Naive thymus-derived CD8-positive, alpha-beta T cell (primary cell): ENCODE measurements around the gene PNRC2. TPM values are rescaled to one million over a fixed set of nuclear protein-coding genes. Genes with fewer than 3 reads are reported as not detected.

Experiments
- ATAC-seq, 2 donors: fragments of 150-1000 bp; cut with Tn5 transposase in 1 of 2; sonication (Bioruptor Pico), chemical (Tn5 transposase) in 1 of 2; 1 replicate in 1 of 2; 2 replicates in 1 of 2; pipeline ENCODE4 v1.10.0; 2021; ENCODE audit warnings: mild to moderate bottlenecking in 2 of 2, moderate library complexity in 2 of 2
- POLR2A ChIA-PET: fragments of 350-600 bp; sonication (Branson Sonifier 250); formaldehyde crosslinking; loops from one replicate; lab custom pipeline; 2021; ENCODE audit warnings: antibody characterized with exemption; lab: Charles Lee
- DNase-seq, 10 donors: peaks; one replicate each; pipeline versions ENCODE4 v3.0.0 to v3.0.0-alpha.2; 2020 to 2022
- H3K27ac Mint-ChIP-seq, 10 donors: one replicate each; pipeline ENCODE4 v1.8.0; 2020 to 2022; ENCODE audit warnings: mild to moderate bottlenecking in 10 of 10, mixed read lengths in 10 of 10, moderate library complexity in 4 of 10, inconsistent platforms in 1 of 10
- H3K27me3 Mint-ChIP-seq, 5 donors: one replicate each; pipeline ENCODE4 v1.8.0; 2021 to 2022; ENCODE audit warnings: mixed read lengths in 5 of 5
- H3K36me3 Mint-ChIP-seq, 3 donors: one replicate each; pipeline ENCODE4 v1.8.0; 2020 to 2022; ENCODE audit warnings: mixed read lengths in 3 of 3, mild to moderate bottlenecking in 2 of 3, inconsistent platforms in 1 of 3
- H3K4me1 Mint-ChIP-seq, 4 donors: one replicate each; pipeline ENCODE4 v1.8.0; 2021 to 2022; ENCODE audit warnings: mixed read lengths in 4 of 4
- H3K4me3 Mint-ChIP-seq, 10 donors: one replicate each; pipeline ENCODE4 v1.8.0; 2020 to 2022; ENCODE audit warnings: mild to moderate bottlenecking in 10 of 10, mixed read lengths in 10 of 10, moderate library complexity in 6 of 10, inconsistent platforms in 1 of 10
- H3K9me3 Mint-ChIP-seq, 9 donors: one replicate each; pipeline ENCODE4 v1.8.0; 2020 to 2022; ENCODE audit warnings: mixed read lengths in 9 of 9, mild to moderate bottlenecking in 3 of 9, inconsistent platforms in 1 of 9, moderate library complexity in 1 of 9
- polyA plus RNA-seq, 3 donors: library from polyadenylated mRNA; unstranded; fragments of 300-500 nt; fragmentation: Illumina TruSeq; gene quantifications; one replicate each; pipeline ENCODE4 v1.2.3, GENCODE V29; 2021
- total RNA-seq, 8 experiments: library from RNA in 2 of 8; stranded (reverse) in 2 of 8; gene quantifications; one replicate each; pipeline ENCODE4 v1.2.3 and lab custom pipeline; 2021 to 2026

The PNRC2 gene
- total RNA-seq (100 to 1,000 TPM; 179 to 182 TPM), polyA plus RNA-seq (100 to 1,000 TPM; 117 to 139 (median 121) TPM), total RNA-seq (lab: John Stamatoyannopoulos, UW) (168 to 248 (median 187) reads per million in 6 experiments)

DNA sequence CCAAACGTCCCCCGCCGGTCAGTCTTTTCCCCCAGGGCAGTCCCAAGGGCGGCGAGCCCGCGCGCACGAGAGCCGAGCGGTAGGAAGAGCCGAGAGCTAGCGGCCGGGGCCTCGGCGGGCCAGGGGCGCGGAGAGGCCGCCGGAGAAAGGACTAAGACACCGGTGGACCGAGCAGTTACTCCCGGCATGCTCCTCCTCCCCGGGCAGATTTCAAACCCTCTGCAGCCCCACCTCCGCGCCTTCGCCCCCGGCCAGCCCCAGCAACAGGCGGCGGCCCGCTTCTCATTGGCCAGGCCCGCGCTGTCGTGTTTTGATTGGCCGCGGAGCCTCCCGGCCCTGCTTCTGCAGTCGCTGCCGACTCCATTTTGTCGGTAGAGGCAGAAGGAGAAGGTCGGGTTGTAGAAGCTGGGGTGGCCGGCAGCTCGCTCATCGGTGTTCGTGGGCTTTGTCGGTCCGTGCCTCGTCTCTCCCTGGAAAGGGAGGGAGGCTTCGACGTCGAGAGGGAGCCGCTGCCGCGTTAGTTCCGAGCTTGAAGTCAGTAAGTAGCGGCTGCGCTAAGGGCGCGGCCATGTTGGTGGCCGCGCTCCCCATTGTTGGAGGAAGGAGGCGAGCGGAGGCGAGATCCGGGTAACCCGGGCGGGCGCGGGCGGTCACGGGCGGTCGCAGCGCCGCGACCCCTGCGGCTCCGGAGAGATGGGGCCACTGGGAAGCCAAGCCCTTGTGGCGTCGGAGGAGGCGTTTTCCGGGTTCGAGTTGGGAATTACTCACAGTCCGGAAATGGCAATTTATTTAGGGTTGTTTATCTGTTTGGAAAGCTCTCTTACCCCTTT is at the start of gene PNRC2:
PNRC2 (plus strand) TSS at position 368 of the 830 bp plus-strand sequence. CDS start 1,630 bp downstream, outside the sequence.
- peak within 1 kb of the TSS; percentile 99 to 100 (median 100) for H3K27ac Mint-ChIP-seq
- H3K4me3 Mint-ChIP-seq: peak within 1 kb of the TSS; percentile 95 to 100 (median 100)
- ATAC-seq (peak; percentile 83 to 86), DNase-seq (peak; percentile 93 to 97 (median 96))
- peaks cover 0 to 42% (median 16%) of the 10 kb centered on the region in 3 donors for H3K36me3 Mint-ChIP-seq
- H3K27me3 Mint-ChIP-seq: no peaks in the 10 kb centered on the region
- H3K9me3 Mint-ChIP-seq: no peaks in the 10 kb centered on the region
- H3K4me1 Mint-ChIP-seq: peaks cover 13 to 80% (median 45%) of the 10 kb centered on the region in 4 donors
- POLR2A ChIA-PET: interaction anchor here (0.5 to 3.3 kb wide), 16 partner anchors 10 to 1273 kb away, joined by 3 to 66 read pairs (median 4); partner anchors contain the start of genes GALE, HMGCL, HNRNPR and PITHD1

- DNase-seq (no peak), ATAC-seq (no peak)
- POLR2A ChIA-PET: interaction anchor here (0.6 to 1.0 kb wide), 3 partner anchors 12 to 107 kb away, joined by 3 to 5 read pairs (median 4); partner anchors contain the start of gene PNRC2
- peaks cover 0 to 2% (median 0%) of the 10 kb centered on the region in 3 donors for H3K36me3 Mint-ChIP-seq
- H3K9me3 Mint-ChIP-seq: no peaks in the 10 kb centered on the region
- H3K4me3 Mint-ChIP-seq: peak overlapping the region in 8 of 10 donors; percentile 6 to 77 (median 54)
- H3K27ac Mint-ChIP-seq: peak overlapping the region in 8 of 10 donors; percentile 1 to 90 (median 80)
- peaks cover 0 to 4% (median 0%) of the 10 kb centered on the region in 5 donors for H3K27me3 Mint-ChIP-seq
- H3K4me1 Mint-ChIP-seq: peaks cover 35 to 88% (median 57%) of the 10 kb centered on the region in 4 donors
These were observed 49.5 kb upstream of the PNRC2 start for GRCh38 chr1:23910144-23910543.

GRCh38 chr1:23910553-23911246 is 48.9 kb upstream of the PNRC2 start:
- DNase-seq (no peak), ATAC-seq (peak; percentile 34 to 38)
- Mint-ChIP-seq H3K4me1 (peaks cover 35 to 88% (median 57%) of the 10 kb centered on the region in 4 donors), H3K27me3 (peaks cover 0 to under 1% (median 0%) of the 10 kb centered on the region in 5 donors), H3K9me3 (no peaks in the 10 kb centered on the region), H3K36me3 (no peaks in the 10 kb centered on the region), H3K4me3 (peak overlapping the region in 9 of 10 donors; percentile 37 to 88 (median 65)), H3K27ac (peak overlapping the region in 9 of 10 donors; percentile 35 to 94 (median 85))
- POLR2A ChIA-PET: interaction anchor here (0.6 to 0.7 kb wide), 2 partner anchors 49 to 108 kb away, joined by 3 to 5 read pairs; partner anchors contain the start of gene PNRC2

GRCh38 chr1:23911921-23912320 is 47.7 kb upstream of the PNRC2 start:
- peak overlapping the region in 7 of 10 donors; percentile 32 to 88 (median 69) for H3K4me3 Mint-ChIP-seq
- H3K27me3 Mint-ChIP-seq: no peaks in the 10 kb centered on the region
- peak overlapping the region in 9 of 10 donors; percentile 22 to 88 (median 79) for H3K27ac Mint-ChIP-seq
- no peaks in the 10 kb centered on the region for H3K9me3 Mint-ChIP-seq
- no peak for ATAC-seq
- POLR2A ChIA-PET: no interaction called here
- no peaks in the 10 kb centered on the region for H3K36me3 Mint-ChIP-seq
- peaks cover 41 to 89% (median 62%) of the 10 kb centered on the region in 4 donors for H3K4me1 Mint-ChIP-seq
- no peak for DNase-seq

- Mint-ChIP-seq H3K4me3 (peak within 1 kb of the TSS; percentile 32 to 88 (median 64)), H3K4me1 (peaks cover 42 to 81% (median 62%) of the 10 kb centered on the region in 4 donors), H3K27ac (peak within 1 kb of the TSS; percentile 81 to 91 (median 88)), H3K36me3 (no peaks in the 10 kb centered on the region), H3K9me3 (no peaks in the 10 kb centered on the region), H3K27me3 (no peaks in the 10 kb centered on the region)
- DNase-seq (peak in 3 of 10 donors; percentile 25 to 68 (median 39)), ATAC-seq (peak; percentile 34 to 41)
- POLR2A ChIA-PET: interaction anchor here (0.5 to 1.0 kb wide), 4 partner anchors 24 to 100 kb away, joined by 3 to 5 read pairs (median 3); partner anchors contain the start of gene FUCA1
These were observed 46.3 kb upstream of the PNRC2 start, which contains the start of gene CNR2 for GRCh38 chr1:23913212-23913880. Gene CNR2, minus strand, starts transcription at chr1:23913362. Its CDS starts 37,745 bp downstream, at chr1:23875617.

- Mint-ChIP-seq H3K27ac (peak overlapping the region in 9 of 10 donors; percentile 14 to 91 (median 41)), H3K27me3 (no peaks in the 10 kb centered on the region), H3K4me1 (peaks cover 33 to 69% (median 46%) of the 10 kb centered on the region in 4 donors), H3K4me3 (no peak overlapping the region), H3K9me3 (no peaks in the 10 kb centered on the region), H3K36me3 (no peaks in the 10 kb centered on the region)
- POLR2A ChIA-PET: interaction anchor here (1.0 kb wide), 1 partner anchor 143 kb away, joined by 5 read pairs; no protein-coding TSS in a partner anchor
- no peak for DNase-seq
- no peak for ATAC-seq
These were observed 44.7 kb upstream of the PNRC2 start for GRCh38 chr1:23914921-23915320.

GRCh38 chr1:23915466-23915865 is 44.2 kb upstream of the PNRC2 start:
- ATAC-seq (no peak), DNase-seq (no peak)
- Mint-ChIP-seq H3K27me3 (no peaks in the 10 kb centered on the region), H3K9me3 (no peaks in the 10 kb centered on the region), H3K4me1 (peaks cover 30 to 70% (median 42%) of the 10 kb centered on the region in 4 donors), H3K36me3 (no peaks in the 10 kb centered on the region), H3K27ac (peak overlapping the region in 3 of 10 donors; percentile 20 to 79 (median 25)), H3K4me3 (no peak overlapping the region)
- POLR2A ChIA-PET: interaction anchor here (1.0 kb wide), 1 partner anchor 143 kb away, joined by 5 read pairs; no protein-coding TSS in a partner anchor

- no peaks in the 10 kb centered on the region for H3K36me3 Mint-ChIP-seq
- H3K27ac Mint-ChIP-seq: peak overlapping the region in 3 of 10 donors; percentile 17 to 79 (median 75)
- H3K4me1 Mint-ChIP-seq: peaks cover 23 to 62% (median 32%) of the 10 kb centered on the region in 4 donors
- ATAC-seq (peak; percentile 96 to 97), DNase-seq (peak; percentile 38 to 83 (median 66))
- H3K9me3 Mint-ChIP-seq: no peaks in the 10 kb centered on the region
- POLR2A ChIA-PET: interaction anchor here (0.6 to 1.6 kb wide), 5 partner anchors 91 to 146 kb away, joined by 3 to 12 read pairs (median 5); partner anchors contain the start of gene HMGCL
- H3K4me3 Mint-ChIP-seq: peak overlapping the region in 1 of 10 donors; percentile 32
- H3K27me3 Mint-ChIP-seq: no peaks in the 10 kb centered on the region
These were observed 43.2 kb upstream of the PNRC2 start for GRCh38 chr1:23916209-23917131.

- Mint-ChIP-seq H3K27ac (peak overlapping the region in 1 of 10 donors; percentile 15), H3K27me3 (no peaks in the 10 kb centered on the region), H3K36me3 (no peaks in the 10 kb centered on the region), H3K4me3 (no peak overlapping the region), H3K4me1 (peaks cover 0 to 13% (median 0%) of the 10 kb centered on the region in 4 donors), H3K9me3 (no peaks in the 10 kb centered on the region)
- ATAC-seq (no peak), DNase-seq (no peak)
- POLR2A ChIA-PET: no interaction called here
These were observed 37.2 kb upstream of the PNRC2 start for GRCh38 chr1:23922321-23922943.
